ENCODE results near the gene SLX9. TPM values are rescaled to one million over a fixed set of nuclear protein-coding genes. Genes with fewer than 3 reads are reported as not detected.

The SLX9 gene
- total RNA-seq, 1 donor from 2014 or later: 26.5 TPM

DNA sequence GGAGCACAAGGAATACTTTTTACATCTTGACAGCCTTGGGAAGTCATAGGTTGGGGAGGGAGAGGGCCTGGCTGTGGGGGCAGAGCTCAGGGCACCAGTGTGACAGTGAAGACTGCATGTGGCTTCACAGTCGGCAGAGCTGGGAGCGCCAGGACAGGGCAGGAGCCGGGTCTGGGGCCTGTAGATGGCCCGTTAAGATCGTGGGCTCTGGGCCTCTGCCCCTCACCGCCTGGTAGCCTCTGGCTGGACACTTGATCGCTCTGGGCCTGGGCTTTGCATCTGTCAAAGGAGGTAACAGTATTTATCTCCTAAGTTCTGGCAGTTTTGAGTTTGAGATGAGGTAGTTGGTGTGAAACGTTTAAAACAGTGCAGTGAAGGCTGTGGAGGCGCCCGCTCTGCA is 4.8 kb downstream of the SLX9 start:
- DNase-seq (ENCODE audit: extremely low read depth, low read depth, low spot score): no peak

DNA sequence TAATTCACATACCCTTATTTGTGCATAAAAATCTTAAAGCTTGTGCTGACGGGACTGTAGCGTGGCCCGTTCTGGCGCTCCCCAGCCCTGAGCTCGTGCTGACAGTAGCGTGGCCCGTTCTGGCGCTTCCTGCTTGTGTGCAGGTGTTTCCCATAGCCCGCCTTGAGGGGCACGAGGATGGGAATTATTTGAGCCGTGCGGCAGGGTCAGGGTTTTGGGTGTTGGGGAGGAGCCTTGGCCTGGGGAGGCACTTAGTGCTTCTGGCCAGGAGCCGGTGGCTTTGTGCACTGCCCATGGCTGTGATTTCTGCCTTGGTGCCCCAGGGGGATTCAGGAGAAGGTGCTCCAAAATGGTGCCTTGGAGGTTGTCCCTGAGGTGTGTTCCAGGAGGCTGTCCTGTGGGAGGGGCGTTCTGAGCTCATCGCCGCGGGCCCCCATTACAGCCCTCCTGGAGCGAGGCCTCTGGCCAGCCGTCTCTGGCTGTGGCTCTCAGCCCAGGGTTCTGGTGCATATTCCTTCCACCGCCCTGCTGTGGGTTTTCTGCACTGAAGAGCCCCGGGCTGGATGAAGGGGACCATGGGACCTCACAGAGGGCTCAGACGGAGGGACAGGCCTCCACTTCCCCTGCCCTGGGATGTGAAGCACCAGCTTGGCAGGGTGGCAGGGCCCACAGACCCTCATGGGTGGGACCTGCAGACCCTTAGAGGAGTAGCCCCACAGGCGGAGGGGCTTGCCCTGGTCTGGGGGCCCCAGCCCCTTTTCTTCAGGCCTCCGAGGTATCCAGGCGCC is 6.6 kb downstream of the SLX9 start:
- DNase-seq (ENCODE audit: extremely low read depth, low read depth, low spot score): no peak

DNA sequence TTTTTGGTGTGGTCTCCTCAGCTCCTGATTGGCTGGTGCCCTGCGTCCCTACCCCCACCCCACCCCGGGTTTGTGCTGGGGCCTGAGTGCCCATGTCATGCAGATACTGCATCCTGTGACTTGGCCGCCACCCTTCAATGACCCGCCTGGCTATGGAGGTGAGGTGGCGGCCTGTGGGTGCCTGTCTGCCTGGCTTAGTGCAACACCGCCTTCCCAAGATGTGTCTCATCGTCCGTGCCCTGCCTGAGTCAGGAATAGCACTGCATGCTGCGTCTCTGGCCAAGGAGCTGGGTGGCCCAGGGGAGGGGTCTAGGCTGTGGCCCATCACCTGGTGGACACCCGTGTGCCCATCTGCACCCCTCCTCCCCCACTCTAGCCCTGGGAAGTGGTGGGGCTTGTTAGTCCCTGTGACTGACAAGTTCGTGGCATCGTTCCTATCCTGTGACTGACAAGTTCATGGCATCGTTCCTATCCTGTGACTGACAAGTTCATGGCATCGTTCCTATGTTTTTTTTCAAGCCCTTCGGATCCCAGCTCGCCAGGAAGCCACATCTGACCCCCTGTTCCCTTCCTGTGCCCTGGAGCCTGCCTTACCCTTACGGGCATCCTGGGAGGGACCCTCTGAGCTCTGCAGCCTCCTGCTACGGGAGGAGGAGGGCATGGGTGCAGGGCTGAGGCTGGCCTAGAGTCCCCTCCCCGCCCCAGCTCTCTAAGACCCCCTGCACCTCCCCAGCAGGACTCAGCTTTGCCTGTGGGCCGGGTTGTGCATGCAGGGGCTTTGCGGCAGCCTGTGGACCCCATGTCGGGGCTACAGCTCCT is 7.5 kb downstream of the SLX9 start:
- DNase-seq (ENCODE audit: extremely low read depth, low read depth, low spot score): no peak

DNA sequence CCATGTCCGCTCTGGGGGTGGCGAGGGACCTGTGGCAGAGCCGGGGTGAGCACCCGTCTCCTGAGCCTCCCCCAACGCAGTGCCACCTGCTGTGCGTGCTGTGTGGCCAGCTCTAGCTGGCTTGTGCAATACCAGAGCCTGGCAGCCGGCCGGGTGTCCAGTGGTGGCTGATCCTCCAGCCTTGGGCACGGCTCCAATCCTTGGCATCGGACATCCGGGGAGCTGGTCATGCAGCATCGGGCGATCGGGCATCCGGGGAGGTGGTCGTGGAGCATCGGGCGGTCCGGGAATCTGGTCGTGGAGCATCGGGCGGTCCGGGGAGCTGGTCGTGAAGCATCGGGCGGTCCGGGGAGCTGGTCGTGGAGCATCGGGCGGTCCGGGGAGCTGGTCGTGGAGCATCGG is 8.1 kb downstream of the SLX9 start:
- DNase-seq (ENCODE audit: extremely low read depth, low read depth, low spot score): no peak

DNA sequence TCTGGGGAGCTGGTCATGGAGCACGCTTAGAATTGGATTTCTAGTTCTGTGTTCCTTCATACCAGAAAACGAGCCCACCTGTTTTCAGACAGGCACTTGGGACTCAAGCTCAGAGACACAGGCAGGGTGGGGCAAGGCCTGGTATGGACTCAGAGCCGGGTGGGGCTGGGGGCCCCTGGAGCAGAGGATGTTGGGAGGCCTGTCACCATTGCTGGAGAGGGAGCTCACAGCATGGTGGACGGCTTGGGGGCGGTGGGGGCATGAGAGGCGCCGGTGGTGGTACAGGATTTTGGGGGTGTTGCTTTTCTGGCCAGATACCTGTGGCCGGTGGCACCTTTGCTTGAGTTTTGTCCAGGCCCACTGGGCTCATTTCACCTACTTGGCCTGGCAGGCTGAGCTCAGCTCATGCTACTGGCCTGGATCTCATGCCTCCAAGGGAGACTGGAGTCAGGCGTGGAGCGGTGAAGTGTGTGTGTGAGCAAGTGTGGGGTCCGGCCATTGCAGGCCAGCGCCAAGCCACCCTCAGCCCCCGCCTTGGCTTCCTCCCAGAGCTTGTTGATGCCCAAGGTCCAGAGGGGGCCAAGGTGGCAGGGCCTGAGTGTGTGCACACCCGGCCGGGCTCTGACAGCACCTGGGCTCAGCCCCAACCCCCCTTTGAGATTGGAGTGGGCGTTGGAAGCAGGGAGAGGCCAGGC is 8.7 kb downstream of the SLX9 start:
- no peak for DNase-seq (ENCODE audit: extremely low read depth, low read depth, low spot score)

DNA sequence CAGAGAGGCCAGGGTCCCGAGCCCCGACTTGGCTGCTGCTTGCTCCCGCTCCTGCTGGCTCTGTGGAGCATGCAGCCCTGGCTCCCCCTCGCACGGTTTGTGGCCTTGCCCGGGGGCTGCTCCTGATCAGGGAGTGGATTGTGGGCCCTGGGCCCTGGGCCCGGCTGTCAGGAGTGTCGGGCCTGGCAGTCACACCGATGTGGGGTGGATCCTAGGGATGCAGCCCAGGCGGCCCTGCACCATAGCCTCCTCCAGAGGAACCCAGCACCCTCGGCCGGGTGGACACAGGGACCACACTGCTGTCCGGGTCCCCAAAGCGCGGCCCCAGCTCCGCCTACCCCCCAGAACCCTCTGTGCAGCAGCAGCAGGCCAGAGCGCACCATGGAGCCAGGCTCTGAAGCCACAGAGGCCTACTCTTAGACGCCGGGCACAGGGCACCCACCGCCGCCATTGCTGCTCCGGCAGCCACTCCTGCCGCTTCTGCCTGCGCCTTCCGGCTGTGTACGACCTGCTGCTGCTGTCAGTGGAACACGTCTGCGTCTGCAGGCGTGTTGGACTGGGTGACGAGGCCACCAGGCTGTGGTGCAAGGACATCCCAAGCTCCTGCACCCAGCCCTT is 9.4 kb downstream of the SLX9 start:
- no peak for DNase-seq (ENCODE audit: extremely low read depth, low read depth, low spot score)

DNA sequence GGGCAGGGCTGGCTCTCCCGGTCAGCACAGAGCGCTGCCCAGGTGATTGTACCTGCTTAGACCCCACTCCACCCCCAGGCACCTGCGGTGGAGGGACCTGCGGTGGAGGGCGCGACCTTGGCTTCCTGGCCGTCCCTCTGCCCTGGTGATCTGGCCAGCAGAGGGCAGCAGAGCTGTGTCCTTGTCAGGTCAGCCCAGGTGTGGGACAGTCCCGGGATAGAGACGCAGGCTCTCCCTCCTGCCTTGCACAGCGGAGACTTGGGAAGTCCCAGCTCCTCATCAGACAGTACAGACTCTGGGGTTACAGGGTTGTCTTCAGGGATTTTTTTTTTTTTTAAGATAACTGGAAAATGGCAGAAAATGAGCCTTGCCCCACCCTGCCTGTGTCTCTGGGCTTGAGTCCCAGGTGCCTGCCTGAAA is 10.0 kb downstream of the SLX9 start:
- DNase-seq (ENCODE audit: extremely low read depth, low read depth, low spot score): no peak

DNA sequence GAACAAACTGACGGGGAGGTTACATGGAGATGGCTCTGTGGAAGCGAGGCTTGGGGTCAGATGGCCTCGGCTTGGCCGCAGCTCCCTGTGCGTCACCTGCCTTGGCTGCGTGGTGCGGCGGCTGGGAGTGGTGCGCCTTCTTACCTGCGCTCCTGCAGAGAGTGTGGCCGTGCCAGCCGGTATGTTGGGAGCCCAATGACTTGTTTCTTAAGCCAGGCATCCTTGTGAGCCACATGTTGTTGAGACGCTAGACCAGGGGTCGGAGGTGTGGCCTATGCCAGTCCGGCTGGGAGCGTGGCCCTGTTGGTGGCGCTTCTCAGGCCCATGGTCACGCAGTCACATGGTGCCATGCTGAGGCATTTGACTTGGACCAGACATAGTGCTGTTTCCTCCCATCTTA is 10.5 kb downstream of the SLX9 start:
- DNase-seq (ENCODE audit: extremely low read depth, low read depth, low spot score): no peak

DNA sequence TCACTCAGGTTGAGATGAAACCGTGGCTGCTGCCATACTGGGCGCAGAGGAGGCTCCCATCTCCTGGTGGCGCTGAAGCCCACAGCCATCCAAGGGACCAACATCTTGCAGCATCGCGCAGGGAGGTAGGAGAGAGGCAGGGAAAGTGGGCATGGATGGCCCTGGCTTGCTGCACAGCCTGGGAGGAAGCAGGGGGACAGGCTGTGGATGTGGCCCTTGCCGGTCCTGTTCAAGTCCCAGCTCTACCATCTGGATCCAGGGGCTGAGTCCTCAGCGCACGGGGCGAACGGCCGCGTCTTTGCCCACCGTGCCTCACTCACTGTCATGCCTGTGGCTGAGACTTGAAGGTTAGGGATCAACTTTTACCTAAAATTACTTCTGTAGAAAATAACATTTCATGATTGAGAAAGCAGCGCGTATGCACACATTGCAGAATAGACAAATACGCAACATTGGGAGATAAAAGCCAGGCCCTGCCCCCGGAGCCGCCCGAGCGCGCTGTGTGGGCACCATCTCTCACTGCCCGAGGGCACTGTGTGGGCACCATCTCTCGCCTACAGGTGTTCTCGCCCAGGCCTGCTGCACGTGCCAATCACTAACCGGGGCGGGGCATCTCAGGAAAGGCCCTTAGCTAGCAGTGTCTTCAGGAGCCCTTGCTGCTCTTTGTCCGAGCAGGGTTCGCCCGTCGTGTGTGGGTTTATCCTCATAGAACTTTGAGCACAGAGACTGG is 11.5 kb downstream of the SLX9 start:
- no peak for DNase-seq (ENCODE audit: extremely low read depth, low read depth, low spot score)

DNA sequence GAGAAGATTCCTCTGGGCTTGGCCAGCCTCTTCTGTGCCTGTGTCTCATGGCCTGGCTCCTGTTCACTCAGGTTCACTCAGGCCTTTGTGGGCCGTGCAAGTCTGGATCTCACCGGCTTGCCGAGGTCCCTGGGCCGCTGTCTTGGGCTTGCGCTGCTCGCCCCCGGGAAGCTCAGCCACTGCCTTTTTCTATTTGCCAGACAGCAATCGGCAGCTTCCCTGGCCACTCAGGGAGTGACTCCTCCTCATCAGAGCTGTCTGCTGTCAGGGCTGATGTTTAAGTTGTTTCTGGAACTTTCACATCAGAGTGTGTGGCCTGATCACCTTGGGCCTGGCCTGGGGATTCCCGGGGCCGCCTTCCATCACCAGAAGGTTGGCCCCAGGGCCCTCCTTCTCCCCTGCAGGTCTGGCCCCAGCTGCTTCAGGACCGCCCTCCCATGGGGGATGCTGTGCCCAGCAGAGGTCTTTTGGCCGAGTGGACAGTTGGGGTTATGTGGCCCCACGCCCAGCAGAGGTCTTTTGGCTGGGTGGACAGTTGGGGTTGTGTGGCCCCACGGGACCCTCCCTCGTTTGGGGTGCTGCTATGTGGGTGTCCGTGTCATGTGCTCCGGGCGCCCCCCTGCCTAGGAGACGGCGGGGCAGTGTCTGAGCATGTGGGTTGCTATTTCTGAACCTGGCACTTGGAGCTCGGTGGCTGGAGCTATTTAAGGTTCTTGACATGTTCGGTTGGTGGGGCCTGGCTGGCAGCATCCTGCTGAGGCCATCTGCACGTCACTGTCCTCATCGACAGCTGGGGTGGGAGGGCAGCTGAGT is 12.5 kb downstream of the SLX9 start:
- DNase-seq (ENCODE audit: extremely low read depth, low read depth, low spot score): no peak

DNA sequence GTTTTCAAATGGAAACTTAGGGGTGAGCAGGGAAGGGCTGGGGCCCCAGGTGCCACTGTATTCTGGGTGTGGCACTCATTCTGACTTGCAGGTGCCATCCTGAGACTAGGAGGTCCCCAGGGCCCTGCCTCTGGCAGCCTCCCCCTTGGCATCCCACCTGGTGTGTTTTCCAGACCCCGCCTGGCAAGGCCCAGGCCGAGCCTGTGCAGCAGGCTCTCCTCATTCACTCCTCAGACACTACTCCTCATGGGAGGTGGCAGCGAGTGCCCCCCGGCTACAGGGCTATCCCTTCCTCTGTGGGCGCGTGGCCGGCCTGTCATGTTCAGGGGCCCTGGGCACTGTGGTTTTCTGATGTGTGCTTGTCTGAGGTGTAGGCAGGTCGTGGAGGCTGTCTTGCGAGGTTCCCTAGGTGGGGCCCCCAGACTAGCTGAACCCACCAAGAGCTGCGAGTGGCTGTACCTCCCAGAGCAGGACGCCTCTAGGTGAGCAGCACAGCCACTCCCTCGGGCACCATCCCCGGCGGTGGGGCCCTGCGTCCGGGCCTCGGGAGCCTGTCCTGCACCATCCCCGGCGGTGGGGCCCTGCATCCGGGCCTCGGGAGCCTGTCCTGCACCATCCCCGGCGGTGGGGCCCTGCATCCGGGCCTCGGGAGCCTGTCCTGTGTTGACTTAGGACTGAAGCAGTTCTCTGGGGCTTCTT is 13.2 kb downstream of the SLX9 start:
- DNase-seq (ENCODE audit: extremely low read depth, low read depth, low spot score): no peak

DNA sequence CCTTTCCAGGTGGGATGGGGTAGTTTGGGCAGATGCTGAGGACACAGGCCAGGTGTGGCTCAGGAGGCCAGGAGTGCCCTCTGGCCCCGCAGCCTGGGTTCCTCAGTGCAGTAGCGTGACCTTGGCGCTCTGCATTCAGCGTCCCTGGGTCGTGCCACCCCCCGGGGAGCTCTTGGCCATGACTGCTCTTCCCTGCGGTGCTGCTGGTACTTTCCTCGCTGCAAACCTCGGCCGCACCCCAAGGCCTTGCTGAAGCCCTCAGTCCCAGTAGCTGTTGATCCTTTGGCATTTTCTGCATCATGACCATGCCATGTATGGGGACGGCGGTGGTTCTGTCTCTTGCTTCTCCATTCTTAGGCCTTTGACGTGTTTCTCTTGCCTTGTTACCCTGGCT is 13.8 kb downstream of the SLX9 start:
- DNase-seq (ENCODE audit: extremely low read depth, low read depth, low spot score): no peak

DNA sequence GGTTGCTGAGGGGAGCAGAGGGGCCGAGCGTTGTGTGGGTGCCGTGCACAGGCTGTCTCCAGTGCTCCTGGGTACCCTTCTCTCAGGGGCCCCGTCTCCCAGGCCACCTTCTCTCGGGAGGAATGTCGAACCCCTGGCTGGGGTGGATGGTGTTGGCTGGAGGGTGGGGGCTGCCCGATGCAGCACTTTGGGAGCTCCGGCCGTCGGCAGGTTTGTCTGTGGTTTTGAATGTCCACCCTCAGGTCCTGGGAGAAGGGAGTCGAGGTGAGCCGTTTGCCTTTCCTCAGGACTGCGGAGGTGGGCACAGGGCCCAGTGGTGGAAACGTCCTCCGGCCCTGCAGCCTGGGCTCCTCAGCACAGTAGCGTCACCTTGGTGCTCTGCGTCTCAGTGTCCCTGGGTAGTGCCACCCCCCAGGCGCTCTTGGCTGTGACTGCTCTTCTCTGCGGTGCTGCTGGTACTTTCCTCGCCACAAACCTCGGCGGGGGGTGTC is 14.5 kb downstream of the SLX9 start:
- DNase-seq (ENCODE audit: extremely low read depth, low read depth, low spot score): no peak

DNA sequence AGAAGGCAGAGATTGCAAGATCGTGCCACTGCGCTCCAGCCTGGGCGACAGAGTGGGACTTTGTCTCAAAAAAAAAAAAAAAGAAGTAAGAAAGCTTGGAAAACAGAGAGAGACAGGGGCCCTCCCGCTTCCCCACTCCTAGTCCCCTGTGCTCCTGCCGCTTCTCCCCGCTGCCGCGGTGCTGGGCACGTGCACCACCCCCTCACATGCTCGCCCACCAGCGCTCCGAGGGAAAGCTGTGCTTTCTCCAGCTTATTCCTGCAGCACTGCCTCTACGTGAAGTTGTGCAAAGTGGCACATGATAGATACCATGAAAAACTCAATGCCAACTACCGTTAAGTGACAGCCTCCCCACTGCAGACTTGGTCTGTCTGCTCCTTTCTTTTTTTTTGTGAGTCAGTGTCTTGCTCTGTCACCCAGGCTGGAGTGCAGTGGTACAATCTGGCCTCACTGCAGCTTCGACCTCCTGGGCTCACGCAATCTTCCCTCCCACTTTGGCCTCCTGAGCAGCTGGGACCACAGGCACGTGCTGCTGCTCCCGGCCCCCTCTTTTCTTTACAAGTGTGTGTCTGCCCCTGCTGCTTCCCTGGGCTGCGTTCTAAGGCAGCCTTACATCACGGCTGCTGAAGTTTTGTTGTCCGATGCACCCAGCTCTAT is 15.4 kb downstream of the SLX9 start:
- DNase-seq (ENCODE audit: extremely low read depth, low read depth, low spot score): no peak

DNA sequence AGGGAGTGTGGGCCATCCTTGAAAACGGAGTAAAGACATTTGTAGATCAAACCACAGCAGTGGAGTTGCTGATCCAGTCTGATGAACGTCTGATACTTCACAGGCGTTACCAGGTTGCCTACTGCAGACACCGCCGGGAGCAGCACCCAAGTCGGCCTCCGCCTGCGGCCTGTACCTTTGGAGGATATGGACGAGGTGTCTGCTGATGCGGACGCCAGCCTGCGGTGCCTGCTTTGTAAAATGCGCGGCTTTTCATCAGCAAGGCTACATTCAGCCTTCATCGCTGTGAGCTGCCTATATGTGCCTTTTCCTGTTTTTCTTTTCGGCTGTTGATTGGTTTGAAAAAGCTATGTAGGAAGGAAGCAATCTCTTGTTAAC is 16.0 kb downstream of the SLX9 start:
- DNase-seq (ENCODE audit: extremely low read depth, low read depth, low spot score): no peak

DNA sequence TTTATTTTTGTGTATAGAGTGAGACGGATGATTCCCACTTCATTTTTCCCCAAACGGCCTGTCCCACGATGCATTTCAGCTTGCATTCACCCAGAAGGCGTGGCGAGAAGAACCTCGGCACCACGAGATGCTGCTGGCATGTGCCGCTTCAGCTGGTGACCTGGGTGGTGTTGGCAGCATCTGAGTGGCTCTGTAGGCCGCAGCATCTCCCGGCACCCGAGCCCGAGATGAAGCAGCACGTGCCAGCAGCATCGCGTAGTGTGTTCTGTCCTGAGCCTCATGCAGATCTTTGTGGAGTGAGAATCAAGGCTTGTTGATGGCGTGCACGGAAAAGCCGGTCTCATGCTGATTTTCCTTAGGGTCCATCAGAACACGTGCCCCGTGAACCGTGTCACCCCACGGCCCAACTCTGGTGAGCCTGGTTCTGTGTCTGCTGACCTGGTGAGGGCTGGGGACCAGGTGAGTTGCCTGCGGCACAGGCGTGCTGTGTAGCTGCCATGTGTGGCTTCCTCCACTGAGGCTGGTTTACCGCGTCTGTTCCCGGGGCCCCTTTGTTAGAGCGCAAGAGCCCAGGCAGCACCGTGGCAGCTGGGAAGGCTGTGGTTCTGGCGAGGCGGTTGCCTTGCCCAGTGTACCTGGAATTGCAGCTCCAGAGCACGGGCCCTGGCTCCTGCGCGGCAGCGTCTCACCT is 16.7 kb downstream of the SLX9 start:
- no peak for DNase-seq (ENCODE audit: extremely low read depth, low read depth, low spot score)

DNA sequence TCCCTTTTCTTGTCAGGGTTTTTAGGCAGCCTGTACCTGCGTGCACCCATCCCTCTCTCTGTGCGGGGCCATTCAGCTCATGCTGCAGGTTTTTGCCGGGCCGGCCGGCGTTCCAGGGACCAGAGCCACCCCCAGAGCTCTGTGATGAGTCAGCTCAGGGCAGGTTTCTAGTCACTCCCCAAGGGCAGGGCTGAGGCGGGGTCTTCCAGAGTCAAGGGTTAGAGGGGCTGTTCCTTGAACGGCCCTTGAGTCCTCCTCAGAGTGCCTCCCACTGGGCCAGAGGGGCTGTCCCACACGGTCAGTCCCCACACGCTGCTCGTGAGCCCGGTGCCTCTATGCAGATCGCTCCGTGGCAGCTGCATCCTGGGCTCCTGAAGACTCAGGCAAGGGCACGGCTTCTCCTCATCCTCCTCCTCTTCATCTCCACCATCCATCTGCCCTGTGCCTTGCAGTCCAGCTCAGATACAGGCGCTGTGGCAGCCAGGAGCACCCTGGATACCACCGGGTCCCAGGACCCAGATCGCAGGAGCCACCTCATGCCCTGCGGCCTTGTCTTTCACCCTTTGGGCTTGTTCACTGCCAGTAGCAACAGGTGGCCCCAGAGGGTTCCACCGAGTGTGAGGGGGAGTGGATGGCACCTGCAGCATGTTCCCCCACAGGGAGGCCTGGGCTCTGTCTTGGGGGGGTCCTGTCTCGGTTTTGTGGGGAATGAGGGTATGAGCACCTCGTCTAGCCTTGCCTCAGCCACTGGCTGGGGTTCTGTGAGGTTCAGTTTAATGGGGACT is 17.4 kb downstream of the SLX9 start:
- DNase-seq (ENCODE audit: extremely low read depth, low read depth, low spot score): no peak
